Gastroesophageal sphincter (tissue), 3 donors: ENCODE results near the gene PYDC1.

ENCODE experiments used
- CTCF ChIP-seq, 4 experiments: fragments of 200-600 bp in 2 of 4; fragments of 450-650 bp in 2 of 4; sonication (generic) in 1 of 4; IDR thresholded peaks; one replicate each; pipeline ENCODE4 v1.5.1; 2017 to 2019; ENCODE audit warnings: antibody characterized with exemption in 4 of 4, mild to moderate bottlenecking in 2 of 4, moderate library complexity in 2 of 4
- POLR2A ChIP-seq, 2 donors: fragments of 450-650 bp; IDR thresholded peaks; one replicate each; pipeline ENCODE4 v1.6.1; 2017; ENCODE audit warnings: antibody characterized with exemption in 2 of 2, mild to moderate bottlenecking in 2 of 2, moderate library complexity in 1 of 2
- POLR2AphosphoS5 ChIP-seq: sonication (generic); formaldehyde crosslinking; IDR thresholded peaks from one replicate; pipeline ENCODE4 v1.6.1; 2017; ENCODE audit warnings: antibody characterized with exemption

- TF ChIP-seq CTCF (IDR thresholded peaks at IDR 0.05) (no peak), POLR2A (IDR thresholded peaks at IDR 0.05) (no peak), POLR2AphosphoS5 (no peak)
These were observed 31.4 kb upstream of the PYDC1 start for GRCh38 chr16:31248344-31248743.
